Parathyroid adenoma (tissue), 2 donors: ENCODE measurements around the gene KLHL1.
"Not testable (repeated sequence)": the region's sequence is repeated elsewhere in the genome, so short reads cannot be mapped to it uniquely, and the experiment has no call there.

Experiments
- H2AFZ ChIP-seq: fragments of 300-600 bp; sonication (generic); one replicate; pipeline ENCODE4 v1.7.0; 2017; ENCODE audit warnings: antibody characterized with exemption, mild to moderate bottlenecking
- H3K27ac ChIP-seq: fragments of 300-600 bp; sonication (generic); one replicate; pipeline ENCODE4 v1.7.0; 2017
- H3K27me3 ChIP-seq: fragments of 300-600 bp; sonication (generic); one replicate; pipeline ENCODE4 v1.7.0; 2017; ENCODE audit warnings: low read length; ENCODE audit not compliant: control insufficient read depth, insufficient read depth
- H3K36me3 ChIP-seq: fragments of 300-600 bp; sonication (generic); one replicate; pipeline ENCODE4 v1.7.0; 2017; ENCODE audit warnings: low read length; ENCODE audit not compliant: control insufficient read depth, insufficient read depth
- H3K4me1 ChIP-seq: fragments of 300-600 bp; sonication (generic); one replicate; pipeline ENCODE4 v1.7.0; 2017; ENCODE audit warnings: control low read depth
- H3K4me2 ChIP-seq: fragments of 300-600 bp; sonication (generic); one replicate; pipeline ENCODE4 v1.7.0; 2017; ENCODE audit warnings: low read length
- H3K4me3 ChIP-seq: fragments of 300-600 bp; sonication (generic); one replicate; pipeline ENCODE4 v1.7.0; 2017; ENCODE audit warnings: low read depth, low read length
- H3K79me2 ChIP-seq: fragments of 300-600 bp; sonication (generic); one replicate; pipeline ENCODE4 v1.7.0; 2017; ENCODE audit warnings: control low read depth
- H3K9ac ChIP-seq: fragments of 300-600 bp; sonication (generic); one replicate; pipeline ENCODE4 v1.7.0; 2017; ENCODE audit warnings: mild to moderate bottlenecking
- H3K9me3 ChIP-seq: fragments of 300-600 bp; sonication (generic); one replicate; pipeline ENCODE4 v1.7.0; 2017; ENCODE audit warnings: low read length; ENCODE audit not compliant: control insufficient read depth
- TF ChIP-seq, protein P1 (sequence below): fragments of 300-600 bp; sonication (generic); IDR thresholded peaks from one replicate; pipeline ENCODE4 v1.7.0; 2017; ENCODE audit warnings: antibody characterized with exemption, mild to moderate bottlenecking
- donor health status: primary hyperparathyroidism.

Gene KLHL1, protein sequence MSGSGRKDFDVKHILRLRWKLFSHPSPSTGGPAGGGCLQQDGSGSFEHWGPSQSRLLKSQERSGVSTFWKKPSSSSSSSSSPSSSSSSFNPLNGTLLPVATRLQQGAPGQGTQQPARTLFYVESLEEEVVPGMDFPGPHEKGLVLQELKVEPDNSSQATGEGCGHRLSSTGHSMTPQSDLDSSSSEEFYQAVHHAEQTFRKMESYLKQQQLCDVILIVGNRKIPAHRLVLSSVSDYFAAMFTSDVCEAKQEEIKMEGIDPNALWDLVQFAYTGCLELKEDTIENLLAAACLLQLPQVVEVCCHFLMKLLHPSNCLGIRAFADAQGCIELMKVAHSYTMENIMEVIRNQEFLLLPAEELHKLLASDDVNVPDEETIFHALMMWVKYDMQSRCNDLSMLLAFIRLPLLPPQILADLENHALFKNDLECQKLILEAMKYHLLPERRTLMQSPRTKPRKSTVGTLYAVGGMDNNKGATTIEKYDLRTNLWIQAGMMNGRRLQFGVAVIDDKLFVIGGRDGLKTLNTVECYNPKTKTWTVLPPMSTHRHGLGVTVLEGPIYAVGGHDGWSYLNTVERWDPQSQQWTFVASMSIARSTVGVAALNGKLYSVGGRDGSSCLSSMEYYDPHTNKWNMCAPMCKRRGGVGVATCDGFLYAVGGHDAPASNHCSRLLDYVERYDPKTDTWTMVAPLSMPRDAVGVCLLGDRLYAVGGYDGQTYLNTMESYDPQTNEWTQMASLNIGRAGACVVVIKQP

DNA sequence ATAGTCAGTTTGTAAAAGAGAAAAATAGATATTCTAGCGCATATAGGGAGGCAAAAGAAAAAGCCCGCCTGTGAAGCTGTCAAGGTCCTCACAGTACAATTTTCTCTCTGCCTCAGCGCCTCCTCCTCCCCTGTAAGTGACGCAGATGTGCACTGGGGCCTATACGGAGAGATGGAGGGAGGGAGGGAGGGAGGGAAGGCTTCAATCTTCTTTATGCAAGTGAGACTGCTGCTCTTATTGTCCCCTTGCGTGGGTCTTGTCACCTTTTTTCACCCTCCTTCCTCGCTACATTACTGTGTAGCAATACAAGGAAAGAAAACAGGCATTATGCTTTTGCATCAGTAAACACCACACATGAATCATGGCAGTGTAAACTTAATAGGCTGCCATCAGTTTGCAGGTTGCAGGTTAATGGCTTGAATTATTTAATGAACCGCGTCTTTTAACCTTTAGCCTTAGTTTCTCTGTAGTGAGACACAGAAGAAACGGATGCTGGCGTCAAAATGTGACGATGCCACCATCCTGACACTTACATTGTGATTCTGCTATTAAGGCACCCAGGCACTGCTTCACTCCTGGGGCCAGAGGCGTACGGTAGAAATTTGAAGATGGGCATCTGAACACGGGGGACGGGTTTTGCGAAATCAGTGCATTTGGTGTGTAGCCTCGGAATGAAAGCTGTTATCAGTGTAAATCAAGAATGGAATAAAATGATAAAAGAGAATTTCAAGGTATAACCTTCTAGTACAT is at the start of gene KLHL1:
Gene KLHL1 (minus strand): TSS at position 97 of the 750 bp plus-strand sequence. CDS start 753 bp downstream, outside the sequence.
- H3K4me3 ChIP-seq = no peak within 1 kb of the TSS

DNA sequence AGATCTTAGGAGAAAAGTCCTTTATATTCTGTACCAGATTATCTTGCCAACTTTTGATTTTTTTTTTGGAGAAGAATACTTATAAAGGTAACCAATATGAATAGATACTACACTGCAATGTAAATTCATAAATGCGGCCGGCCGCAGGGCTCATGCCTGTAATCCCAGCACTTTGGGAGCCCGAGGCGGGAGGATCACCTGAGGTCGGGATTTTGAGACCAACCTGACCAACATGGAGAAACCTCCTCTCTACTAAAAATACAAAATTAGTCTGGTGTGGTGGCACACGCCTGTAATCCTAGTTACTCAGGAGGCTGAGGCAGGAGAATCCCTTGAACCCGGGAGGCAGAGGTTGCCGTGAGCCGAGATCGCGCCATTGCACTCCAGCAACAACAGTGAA is 34.4 kb upstream of the KLHL1 start:
- H3K4me2 ChIP-seq, H3K36me3 ChIP-seq, H3K27ac ChIP-seq, H3K27me3 ChIP-seq, H3K4me1 ChIP-seq, H2AFZ ChIP-seq, H3K9me3 ChIP-seq, H3K4me3 ChIP-seq, H3K9ac ChIP-seq, H3K79me2 ChIP-seq: not testable (repeated sequence)

More for the DNA sequence above, at the start of gene KLHL1:
- H3K79me2 ChIP-seq = no peaks in the 10 kb centered on the region
- H2AFZ ChIP-seq = no peak within 1 kb of the TSS
- no peak within 1 kb of the TSS for H3K4me2 ChIP-seq
- no peaks in the 10 kb centered on the region for H3K27me3 ChIP-seq
- TF ChIP-seq, protein P1, sequence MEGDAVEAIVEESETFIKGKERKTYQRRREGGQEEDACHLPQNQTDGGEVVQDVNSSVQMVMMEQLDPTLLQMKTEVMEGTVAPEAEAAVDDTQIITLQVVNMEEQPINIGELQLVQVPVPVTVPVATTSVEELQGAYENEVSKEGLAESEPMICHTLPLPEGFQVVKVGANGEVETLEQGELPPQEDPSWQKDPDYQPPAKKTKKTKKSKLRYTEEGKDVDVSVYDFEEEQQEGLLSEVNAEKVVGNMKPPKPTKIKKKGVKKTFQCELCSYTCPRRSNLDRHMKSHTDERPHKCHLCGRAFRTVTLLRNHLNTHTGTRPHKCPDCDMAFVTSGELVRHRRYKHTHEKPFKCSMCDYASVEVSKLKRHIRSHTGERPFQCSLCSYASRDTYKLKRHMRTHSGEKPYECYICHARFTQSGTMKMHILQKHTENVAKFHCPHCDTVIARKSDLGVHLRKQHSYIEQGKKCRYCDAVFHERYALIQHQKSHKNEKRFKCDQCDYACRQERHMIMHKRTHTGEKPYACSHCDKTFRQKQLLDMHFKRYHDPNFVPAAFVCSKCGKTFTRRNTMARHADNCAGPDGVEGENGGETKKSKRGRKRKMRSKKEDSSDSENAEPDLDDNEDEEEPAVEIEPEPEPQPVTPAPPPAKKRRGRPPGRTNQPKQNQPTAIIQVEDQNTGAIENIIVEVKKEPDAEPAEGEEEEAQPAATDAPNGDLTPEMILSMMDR = no peak
- H3K9ac ChIP-seq = no peak within 1 kb of the TSS
- no peaks in the 10 kb centered on the region for H3K9me3 ChIP-seq
- no peaks in the 10 kb centered on the region for H3K4me1 ChIP-seq
- no peaks in the 10 kb centered on the region for H3K36me3 ChIP-seq
- H3K27ac ChIP-seq = no peak within 1 kb of the TSS

DNA sequence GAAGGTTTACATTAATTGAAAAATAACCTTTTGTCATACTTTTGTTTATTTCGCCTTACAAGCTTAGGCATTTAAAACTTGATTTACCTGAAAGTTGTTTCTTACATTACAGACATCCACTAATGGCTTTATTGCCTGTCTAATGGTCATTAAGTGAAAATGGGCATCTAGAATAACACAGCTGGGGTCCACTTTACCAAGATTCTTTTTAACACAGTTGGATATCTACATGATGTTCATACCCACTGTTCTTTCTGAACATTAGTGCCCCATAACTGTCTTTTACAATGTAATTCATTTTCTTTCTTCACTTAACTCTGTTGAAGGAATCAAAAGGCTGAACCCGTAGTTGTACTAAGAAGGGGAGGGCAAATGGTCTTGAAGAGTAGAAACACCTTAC is 19.8 kb upstream of the KLHL1 start:
- Histone ChIP-seq H3K4me3 (no peak overlapping the region), H3K4me1 (no peaks in the 10 kb centered on the region), H3K27me3 (no peaks in the 10 kb centered on the region), H3K9ac (no peak overlapping the region), H3K4me2 (no peak overlapping the region), H3K36me3 (no peaks in the 10 kb centered on the region), H3K27ac (no peak overlapping the region), H3K79me2 (no peaks in the 10 kb centered on the region), H2AFZ (no peak overlapping the region), H3K9me3 (no peaks in the 10 kb centered on the region)
- TF ChIP-seq, protein P1 = no peak

DNA sequence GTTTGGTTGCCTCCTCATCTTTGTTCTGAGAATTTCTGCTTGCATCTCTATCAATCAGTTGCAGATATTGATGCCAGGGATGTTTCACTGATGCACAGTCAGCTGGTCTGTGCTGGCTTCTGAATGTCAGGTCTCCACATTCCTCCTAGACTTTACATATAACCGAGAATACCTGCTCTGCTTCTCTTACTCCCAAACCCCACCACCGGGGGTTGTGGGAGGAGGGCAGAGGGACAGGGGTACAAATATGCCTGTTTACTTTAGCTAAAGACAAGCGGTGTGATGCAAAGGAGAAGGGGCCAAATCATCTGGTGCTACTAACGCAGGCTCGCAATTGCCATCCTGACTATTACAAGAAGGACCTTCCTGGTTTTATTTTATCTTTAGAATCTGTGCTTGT is 17.4 kb upstream of the KLHL1 start:
- TF ChIP-seq, protein P1 = no peak
- Histone ChIP-seq H3K79me2 (no peaks in the 10 kb centered on the region), H3K27me3 (no peaks in the 10 kb centered on the region), H2AFZ (no peak overlapping the region), H3K9ac (no peak overlapping the region), H3K4me1 (no peaks in the 10 kb centered on the region), H3K36me3 (no peaks in the 10 kb centered on the region), H3K27ac (no peak overlapping the region), H3K9me3 (no peaks in the 10 kb centered on the region), H3K4me3 (no peak overlapping the region), H3K4me2 (no peak overlapping the region)

DNA sequence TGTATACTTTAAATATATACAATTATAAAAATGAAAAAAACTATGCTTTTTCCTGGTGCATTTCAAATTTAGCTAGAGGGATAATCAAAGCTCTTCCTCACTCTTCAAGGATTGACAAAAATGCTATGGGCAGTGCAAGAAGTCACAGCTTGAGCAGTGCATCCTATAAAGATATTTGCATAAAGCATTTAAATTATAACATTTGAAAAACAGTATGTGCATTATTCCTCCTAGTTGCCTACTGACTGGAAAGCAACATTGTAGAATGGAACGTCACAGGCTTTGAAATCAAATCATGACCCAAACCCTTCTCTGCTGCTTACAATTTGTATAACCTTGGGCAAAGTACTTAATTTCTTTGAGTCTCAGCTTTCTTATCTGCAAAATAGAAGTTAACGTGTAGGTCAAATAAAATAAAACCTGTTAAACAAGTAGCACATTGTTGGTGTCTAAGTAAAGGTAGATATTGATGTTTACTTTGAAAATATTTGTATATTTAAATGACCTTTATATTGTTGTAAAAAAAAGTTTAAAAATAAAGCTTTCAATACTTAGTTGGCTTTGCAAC is 9.2 kb upstream of the KLHL1 start:
- no peak overlapping the region for H3K27ac ChIP-seq
- TF ChIP-seq, protein P1 = no peak
- H3K79me2 ChIP-seq = no peaks in the 10 kb centered on the region
- no peaks in the 10 kb centered on the region for H3K9me3 ChIP-seq
- no peak overlapping the region for H3K4me2 ChIP-seq
- H3K4me3 ChIP-seq = no peak overlapping the region
- no peaks in the 10 kb centered on the region for H3K4me1 ChIP-seq
- no peaks in the 10 kb centered on the region for H3K36me3 ChIP-seq
- H2AFZ ChIP-seq = no peak overlapping the region
- no peaks in the 10 kb centered on the region for H3K27me3 ChIP-seq
- H3K9ac ChIP-seq = no peak overlapping the region
